Embryonic facial prominence (tissue), 1 donor: ENCODE data around the gene MACF1.
"Not testable (repeated sequence)": the region's sequence is repeated elsewhere in the genome, so short reads cannot be mapped to it uniquely, and the experiment has no call there.

Source experiments
- DNase-seq: peaks from one replicate; pipeline ENCODE4 v3.0.0-alpha.2; 2016; ENCODE audit errors: extremely low spot score

Gene MACF1

DNA sequence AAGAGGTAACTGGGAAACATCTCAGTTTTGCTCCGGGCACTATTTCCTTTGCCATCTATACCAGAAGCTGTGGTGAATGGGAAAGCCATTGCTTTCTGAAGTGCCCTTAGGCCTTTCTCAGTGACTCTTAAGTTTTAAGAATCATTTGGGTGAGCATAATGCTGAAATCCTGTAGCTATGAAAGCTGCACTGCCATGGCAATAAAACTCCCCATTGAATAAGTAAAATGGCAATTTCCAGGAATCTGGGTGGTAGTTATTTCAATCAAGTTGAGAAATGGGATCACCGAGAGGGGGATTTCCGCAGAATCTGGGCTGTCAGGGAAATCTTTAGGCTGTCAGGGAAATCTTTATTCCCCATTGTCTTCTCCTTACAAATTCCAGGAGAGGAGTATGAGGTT, 26.8 kb upstream of the MACF1 start:
- no peak for DNase-seq

DNA sequence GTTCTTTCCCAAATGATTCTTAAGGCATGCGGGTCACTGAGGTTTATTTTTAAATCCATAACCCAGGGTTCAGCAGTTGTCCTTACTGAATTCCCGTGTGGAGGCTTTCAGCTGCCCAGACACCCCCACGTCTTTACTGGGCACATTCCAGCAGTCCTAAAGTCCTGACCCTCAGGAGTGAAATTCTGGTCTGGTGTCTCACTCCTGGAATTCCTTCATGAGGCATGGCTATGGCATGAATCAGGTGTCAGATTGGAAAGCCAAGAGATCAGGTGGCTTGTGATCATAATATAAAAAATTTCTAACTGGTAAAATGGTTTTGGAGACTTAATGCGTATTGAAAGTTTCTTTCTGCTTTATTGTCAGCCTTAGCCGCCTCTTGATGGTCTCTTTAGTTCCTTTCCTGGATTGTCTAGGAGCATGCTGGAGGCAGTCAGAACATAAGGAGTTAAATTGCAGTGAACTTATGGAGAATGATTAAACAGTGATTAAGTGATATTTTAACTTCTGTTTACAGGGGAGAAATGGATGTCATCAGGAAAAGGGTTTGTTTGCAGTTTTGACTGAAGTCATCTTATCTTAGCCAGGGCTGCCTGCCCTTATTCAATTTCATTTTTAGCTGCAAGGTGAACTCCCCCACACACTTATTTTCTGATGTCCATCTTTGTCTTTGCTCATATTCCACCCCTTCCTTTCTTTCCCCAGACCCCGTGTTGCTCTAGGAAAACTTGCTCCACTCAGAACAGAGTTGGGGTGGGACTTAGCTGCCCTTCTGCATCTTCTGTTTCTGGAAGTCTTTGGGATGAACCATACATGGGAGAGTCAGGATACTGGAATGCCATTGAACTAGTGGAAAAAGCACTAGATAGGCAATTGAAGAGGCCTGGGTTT, 25.7 kb upstream of the MACF1 start:
- DNase-seq: no peak

DNA sequence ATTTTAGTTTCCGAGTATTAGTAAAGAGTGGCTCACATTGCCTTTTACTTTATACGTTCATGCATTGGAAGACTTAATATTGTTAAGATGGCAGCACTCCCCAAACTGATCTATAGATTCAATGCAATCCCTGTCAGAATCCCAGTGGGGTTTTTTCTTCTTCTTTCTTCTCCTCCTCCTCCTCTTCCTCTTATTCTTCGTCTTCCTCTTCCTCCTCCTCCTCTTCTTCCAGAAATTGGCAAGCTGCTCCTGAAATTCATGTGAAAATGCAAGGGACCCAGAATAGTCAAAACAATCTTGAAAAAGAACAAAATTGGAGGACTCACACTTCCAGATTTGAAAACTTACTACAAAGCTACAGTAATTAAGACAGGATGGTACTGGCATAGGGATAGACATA, 23.2 kb upstream of the MACF1 start:
- DNase-seq: no peak

DNA sequence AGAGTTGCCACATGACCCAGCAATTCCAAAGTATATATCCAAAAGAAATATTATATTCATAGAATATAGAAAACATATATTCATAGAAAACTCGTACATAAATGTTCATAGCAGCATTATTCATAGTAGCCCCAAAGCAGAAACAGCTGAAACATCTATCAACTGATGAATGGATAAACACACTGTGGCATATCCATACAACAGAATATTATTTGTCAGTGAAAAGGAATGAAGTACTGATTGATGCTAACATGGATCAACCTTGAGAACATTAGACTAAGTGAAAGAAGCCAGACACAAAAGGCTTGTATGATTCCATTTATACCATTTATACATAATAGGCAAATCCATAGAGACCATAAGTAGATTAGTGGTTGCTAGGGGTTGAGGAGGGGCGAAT, 21.7 kb upstream of the MACF1 start:
- DNase-seq: no peak

DNA sequence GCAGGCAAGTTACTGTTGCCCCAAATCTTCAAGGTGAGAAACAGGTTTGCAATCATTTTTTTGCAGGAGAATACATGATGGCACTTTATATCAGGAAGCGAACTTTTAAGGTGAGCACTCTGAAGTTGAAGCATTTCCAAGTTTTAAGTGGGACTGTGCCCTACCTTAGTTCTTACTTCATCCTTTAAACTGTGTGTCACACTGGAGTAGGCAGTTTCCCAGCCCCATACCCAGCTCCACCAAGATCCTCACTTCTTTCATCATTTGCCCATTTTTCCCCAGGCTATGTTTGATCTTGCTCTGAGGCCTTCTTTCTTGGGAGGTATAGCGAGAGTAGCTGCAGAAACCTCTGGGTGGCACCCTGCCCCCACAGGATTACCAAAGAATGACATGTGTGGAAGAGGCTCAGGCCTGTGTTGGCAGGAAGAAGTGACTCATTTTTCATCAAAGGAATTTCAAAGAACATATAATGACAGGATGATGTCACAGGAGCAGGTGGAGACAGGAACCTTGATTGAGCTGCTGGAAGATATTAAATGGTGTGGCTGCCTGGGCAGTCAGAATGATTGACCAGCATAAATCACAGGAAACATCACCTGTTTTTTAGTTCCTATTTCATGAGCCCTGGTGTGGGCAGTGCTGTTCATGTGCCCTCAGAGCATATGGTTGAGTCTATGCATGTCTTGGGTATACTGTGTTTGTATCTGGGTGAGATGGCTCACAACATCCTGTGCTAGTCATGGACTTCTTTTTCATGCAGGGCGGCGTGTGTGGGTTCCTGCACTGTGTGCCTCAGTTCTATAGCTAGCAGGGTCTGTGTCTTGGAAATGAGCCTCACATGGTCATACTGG, 20.8 kb upstream of the MACF1 start:
- DNase-seq: peak; percentile 50

DNA sequence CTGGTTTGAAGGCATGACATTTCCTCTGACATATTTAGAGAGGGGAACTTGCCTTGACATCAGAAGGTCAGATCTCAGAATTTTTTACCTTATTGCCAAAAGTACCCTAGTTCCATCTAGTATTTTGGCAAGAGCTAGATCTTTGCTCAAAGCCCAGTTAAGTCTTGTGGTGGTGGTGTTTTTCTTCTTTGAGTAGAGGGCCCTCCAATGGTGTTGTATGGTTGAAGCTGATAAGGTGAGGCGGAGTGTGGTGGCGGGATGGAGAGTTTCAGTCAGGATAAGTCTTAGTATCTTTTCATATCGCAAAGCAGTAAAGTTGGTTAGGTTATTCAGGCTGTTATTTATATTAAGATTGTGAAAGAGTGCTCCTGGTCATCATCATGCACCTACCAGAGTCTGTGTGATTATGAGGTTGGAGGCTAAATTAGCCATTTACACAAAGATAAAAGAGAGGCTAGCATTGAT, 20.1 kb upstream of the MACF1 start:
- no peak for DNase-seq

DNA sequence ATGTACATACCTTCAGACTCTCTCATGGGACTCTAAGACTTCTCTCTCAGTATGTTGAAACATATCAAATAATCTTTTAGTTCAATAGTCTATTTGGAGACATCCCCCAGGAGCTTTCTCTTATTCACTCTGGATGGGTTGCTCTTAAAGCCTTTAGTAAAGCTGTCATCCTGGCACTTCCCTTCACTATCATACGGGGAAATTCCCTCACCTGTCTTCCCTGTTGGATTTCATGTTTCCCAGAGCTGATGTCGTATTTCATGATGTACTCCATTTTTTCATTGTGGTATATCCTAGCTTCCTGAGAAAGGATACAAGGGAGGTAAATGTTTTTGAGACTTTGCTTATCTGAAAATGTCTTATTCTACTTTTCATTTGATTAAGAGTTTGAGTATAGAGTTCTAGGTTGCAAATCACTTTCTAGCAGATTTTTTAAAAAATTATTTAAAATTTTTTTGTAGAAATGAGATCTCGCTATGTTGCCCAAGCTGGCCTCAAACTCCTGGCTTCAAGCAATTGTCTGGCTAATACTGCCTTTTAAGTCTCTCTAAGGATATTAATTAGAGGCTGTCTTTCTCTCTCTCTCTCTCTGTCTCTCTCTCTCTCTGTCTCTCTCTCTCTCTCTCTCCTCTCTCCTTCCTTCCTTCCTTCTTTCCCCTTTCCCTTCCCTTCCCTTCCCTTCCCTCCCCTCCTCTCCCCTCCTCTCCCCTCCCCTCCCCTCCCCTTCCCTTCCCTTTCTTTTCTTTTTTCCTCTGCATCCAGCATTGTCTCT, 17.0 kb upstream of the MACF1 start:
- no peak for DNase-seq

DNA sequence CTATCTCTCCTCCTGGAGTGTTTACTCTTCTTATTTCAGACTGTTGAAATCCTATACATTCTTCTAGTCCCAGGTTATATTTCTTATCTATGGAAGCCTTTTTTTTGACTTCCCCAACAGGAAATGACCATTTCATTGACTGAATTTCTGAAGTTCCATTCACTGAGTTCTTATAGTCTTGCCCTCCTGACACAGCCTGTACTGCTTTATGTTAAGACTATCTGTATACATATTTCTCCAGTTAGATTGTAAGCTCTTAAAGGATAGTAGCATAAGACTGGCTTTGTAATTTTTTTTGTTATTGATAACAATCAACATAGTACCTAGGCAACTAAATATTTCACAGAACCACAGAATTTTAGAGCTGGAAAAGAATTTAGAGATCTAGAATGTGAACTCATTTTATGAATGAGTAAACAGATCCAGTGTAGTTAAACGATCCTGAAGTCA, 14.9 kb upstream of the MACF1 start:
- DNase-seq: no peak

DNA sequence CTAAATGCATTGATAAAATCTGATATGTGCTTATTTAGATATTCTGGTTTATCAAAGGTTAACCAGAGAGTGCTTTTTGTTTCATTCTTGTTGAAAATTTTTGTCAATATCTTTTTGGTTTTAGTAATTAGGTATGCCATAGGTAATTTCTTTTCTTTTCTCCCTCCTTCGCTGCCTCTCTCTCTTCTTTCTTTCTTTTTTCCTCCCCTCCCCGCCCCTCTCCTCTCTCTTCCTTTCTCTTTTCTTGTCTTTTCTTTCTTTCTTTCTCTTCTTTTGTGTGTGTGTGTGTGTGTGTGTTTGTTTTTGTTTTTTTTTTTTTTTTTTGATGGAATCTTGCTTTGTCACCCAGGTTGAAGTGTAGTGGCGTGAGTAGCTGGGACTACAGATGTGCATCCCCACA, 14.4 kb upstream of the MACF1 start:
- no peak for DNase-seq

DNA sequence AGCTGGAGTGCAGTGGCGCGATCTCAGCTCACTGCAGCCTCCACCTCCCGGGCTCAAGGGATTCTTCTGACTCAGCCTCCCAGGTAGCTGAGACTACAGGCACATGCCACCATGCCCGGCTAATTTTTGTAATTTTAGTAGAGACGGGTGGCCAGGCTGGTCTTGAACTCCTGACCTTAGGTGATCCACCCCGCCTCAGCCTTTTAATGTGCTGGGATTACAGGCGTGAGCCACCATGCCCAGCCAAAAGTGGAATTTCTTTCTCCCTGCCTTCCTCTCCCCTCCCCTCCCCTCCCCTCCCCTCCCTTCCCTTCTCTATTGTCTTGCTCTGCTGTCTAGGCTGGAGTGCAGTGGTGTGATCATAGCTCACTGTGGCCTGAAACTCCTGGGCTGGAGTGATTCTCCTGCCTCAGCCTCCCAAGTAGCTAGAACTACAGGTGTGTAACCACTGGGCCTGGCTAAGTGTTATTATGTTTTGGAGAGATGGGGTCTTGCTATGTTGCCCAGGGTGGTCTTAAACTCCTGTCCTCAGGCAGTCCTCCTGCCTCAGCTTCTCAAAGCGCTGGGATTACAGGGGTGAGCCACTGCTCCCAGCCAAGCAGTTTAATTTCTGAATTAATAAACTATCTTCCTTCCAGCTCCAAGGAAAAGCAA, 10.0 kb upstream of the MACF1 start:
- no peak for DNase-seq

DNA sequence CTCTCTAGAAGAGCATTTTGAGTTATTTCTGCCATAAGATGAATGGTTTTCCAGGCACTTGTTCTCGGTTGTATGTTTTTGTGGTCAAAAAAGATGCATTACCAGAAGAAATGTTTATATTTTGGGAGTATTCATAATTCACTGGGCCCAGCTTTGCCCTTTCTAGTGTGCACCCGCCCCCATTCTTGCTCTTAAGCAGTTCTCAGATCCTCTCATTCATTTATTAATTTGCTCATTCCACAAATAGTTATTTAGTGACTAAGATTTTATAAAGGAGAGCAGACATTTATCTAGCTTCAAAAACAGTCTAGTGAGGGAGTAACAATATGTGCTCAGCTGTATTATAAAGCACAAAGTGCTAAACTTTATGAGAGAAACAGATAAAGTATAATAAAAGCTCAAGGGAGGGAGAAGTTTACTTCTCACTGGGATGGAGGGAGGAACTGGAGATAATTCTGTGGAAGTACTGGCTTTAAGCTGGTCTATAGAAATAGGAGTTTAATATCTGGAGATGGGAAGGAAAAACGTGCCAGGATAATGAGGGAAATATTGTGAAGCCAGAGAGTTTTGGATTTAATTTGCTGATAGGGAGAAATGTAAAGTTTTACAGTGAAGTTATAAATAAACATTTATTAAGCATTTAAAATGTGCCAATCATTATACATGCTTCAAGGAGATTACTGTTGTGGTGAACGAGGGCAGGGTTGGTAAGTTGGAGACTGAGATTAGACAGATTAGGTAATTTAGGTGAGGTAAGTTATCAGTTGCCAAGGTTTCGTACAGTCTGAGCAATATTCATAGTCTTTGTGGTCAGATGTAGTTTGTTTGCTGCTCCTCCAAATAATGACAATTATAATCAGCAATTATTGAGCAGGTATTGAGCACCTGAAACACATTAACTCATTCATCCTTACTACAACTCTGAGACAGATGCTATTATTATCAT, 9.1 kb upstream of the MACF1 start:
- DNase-seq: no peak

DNA sequence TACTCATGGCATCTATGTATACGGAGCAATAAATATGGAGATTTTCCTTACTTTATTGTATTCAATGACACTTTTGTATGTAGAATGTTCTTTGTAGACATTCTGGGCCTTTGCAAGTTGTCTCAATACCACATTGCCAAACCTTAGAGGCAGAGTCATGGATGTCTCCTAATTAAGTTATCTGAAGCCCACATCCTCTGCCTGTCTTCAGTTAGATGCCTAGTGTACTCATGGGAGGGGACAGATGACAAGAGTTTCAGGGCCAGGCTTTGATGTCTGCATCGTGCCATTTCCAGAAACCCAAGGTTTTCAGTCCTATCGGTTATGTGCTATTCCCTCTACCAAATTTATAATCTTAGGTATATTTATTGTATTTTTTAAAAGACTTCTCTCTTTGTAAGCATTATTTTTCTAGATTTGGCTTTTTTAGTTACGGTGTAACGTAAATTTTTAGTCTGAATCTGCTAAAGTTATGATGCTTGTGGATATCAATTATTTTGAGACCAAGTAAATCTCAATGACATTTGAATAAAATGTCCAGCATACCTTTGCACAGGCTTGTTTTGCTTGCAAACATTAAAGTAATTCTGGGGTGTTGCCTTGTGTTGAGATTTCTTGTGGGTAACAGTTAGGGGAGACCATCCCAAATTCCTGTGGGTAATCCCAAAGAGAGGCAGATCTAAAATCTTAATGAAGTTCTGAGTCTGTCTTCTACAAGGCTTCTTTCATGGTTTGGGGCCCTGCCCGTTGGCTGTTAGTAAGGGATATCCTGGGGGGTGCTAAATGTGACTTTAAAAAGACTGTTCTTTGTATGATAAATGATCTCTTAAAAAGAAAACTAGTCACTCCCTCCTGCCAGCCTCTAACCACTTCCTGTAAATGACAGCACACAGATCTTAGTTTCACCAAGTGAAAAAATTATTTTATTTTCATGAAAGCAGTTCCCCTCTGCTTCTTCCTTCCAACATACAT, 8.0 kb upstream of the MACF1 start:
- DNase-seq: no peak

DNA sequence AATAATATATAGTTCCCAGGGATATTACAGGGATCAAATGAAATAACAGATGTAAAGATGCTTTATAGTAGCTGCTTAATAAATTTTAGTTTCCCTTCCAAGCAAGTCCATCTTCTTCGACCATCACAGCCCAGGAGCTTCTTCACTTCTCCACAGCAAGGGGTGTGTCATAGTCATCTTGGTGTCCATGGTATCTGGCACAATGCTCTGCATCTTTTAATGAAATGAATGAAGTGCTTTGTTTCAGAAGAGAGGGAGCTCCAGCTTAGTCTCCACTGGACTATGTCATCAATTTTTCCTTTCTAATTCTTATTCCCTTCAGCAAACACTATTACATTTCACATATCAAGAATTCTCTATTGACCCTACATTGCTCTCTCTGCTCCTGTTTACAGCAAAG, 4.9 kb upstream of the MACF1 start:
- DNase-seq: no peak

DNA sequence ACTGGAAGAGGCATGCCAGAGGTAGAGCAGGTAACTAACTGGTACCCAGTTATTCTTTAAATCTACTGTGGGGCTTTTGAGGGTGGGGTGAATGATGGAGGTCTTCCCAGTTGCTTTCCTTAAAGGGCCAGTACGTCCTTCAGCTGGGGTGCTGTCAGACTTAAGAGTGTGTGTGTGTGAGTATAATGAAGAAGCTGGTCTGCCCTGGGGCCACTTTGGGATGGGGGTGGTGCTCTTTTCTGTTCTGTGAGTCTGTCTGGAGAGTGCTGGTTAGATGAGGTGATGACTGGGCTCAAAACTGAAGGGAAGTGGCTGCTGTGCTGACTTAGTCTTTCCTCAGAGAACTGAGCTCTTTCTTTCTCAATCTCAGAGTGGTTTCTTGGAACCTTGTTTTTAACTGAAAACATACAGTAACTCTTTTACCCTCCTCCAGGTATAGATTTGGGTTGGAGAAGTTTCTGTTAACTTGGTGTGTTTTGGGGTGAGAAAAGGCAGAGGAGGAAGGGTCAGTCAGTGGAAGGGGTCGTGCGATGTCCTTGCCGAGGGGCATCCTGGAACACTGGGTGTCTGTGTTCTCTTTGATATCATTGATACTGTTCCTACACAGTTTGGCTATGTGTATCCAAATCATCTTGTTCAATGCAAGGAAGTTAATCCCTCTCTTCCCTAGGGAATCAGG, 746 bp downstream of the MACF1 start:
- DNase-seq: no peak

DNA sequence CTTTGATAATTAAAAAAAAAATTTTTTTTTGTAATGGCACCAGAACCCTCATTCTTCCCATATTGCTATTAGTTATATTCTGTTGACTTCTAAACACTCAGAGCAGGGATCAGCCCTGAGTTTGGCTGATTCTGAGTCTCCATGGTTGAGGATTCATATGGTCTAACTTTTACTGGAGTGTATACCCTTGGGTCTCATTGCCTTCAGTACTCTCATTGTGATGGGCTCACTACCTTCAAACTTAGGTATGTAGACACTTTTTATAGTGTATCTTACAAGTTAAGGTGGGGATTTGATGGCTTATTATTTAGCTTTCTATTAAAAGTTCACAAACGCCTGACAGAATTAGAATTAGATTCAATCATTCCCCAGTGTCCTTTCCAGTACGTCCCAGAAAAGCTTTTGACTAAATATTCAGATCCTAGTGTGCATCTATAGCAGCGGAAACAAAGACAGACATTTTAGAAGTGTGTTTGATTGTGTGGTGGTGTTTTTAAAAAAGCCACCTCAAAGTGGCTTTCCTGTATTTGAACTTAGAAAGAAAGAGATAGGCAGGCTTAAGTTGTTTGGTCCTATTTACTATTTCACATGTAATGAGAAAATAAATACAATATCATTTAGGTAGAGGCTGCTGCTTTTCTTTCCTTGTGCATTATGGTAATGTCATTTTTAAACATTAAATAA, 1.4 kb downstream of the MACF1 start:
- DNase-seq: no peak

DNA sequence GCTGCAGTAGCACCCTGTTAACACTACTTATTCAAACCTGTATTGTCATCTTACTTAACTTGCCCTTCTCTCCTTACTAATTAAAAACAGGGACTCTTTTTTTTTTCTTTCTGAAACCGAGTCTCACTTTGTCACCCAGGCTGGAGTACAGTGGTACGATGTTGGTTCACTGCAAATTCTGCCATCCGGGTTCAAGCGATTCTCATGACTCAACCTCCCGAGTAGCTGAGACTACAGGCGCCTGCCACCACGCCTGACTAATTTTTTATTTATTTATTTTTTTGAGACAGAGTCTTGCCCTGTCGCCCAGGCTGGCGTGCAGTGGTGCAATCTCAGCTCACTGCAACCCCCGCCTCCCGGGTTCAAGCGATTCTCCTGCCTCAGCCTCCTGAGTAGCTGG, 3.9 kb downstream of the MACF1 start:
- not testable (repeated sequence) for DNase-seq

DNA sequence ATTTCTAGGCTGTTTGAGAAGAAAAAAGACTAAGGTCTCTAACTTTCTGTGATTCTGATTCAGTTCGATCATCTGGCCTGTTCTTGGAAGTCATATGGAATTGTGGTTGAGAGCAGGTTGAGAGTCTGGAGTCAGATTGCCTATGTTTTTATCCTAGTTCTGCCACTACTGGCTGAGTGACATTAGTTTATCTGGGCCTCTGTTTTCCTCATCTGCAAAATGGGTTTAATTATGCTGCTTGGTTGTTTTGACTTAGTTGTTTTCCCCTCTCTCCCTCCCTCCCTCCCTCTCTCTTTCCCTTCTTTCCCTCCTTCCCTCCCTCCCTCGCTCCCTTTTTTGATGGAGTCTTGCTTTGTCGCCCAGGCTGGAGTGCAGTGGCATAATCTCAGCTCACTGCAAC, 6.2 kb downstream of the MACF1 start:
- DNase-seq: no peak

DNA sequence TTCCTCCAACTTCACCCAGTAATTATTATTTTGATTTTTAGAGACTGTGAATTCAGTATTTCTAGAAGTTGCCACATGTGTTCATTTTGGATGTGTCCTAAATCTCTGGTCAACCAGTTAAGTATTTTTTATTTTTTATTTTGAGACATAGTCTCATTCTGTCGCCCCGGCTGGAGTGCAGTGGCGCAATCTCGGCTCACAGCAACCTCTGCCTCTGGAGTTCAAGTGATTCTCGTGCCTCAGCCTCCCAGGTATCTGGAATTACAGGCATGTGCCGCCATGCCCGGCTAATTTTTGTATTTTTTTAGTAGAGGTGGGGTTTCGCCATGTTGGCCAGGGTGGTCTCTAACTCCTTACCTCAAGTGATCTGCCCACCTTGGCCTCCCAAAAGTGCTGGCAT, 8.0 kb downstream of the MACF1 start:
- no peak for DNase-seq
